Sigmoid colon (tissue), 7 donors: ENCODE results near the gene TMEM271. TPM values are rescaled to one million over a fixed set of nuclear protein-coding genes. Genes with fewer than 3 reads are reported as not detected.

ENCODE experiments used
- DNase-seq: peaks from one replicate; pipeline ENCODE4 v3.0.0-alpha.2; 2019
- H3K27ac ChIP-seq, 4 donors: fragments of 200-600 bp; sonication (generic); one replicate each; pipeline ENCODE4 v1.5.1; 2016 to 2019; ENCODE audit warnings: mild to moderate bottlenecking in 1 of 4
- H3K27me3 ChIP-seq, 3 donors: fragments of 200-600 bp; sonication (generic); one replicate each; pipeline ENCODE4 v1.5.1; 2019; ENCODE audit warnings: mild to moderate bottlenecking in 1 of 3
- H3K36me3 ChIP-seq, 4 donors: fragments of 200-600 bp; sonication (generic); one replicate each; pipeline ENCODE4 v1.5.1; 2016 to 2019
- H3K4me1 ChIP-seq, 4 donors: fragments of 200-600 bp; sonication (generic); one replicate each; pipeline ENCODE4 v1.5.1; 2017 to 2019
- H3K4me3 ChIP-seq, 4 donors: fragments of 200-600 bp; sonication (generic); one replicate each; pipeline ENCODE4 v1.5.1; 2017 to 2019; ENCODE audit warnings: mild to moderate bottlenecking in 2 of 4, moderate library complexity in 1 of 4
- H3K9me3 ChIP-seq, 4 donors: fragments of 200-600 bp in 3 of 4; sonication (generic) in 3 of 4; one replicate each; pipeline versions ENCODE4 v1.5.1 to v1.6.1; 2013 to 2019
- CTCF ChIP-seq, 4 experiments: fragments of 450-650 bp in 3 of 4; fragments of 200-600 bp in 1 of 4; IDR thresholded peaks; one replicate each; pipeline ENCODE4 v1.5.1; 2016 to 2019; ENCODE audit warnings: antibody characterized with exemption in 4 of 4, mild to moderate bottlenecking in 3 of 4, moderate library complexity in 2 of 4
- EP300 ChIP-seq, 4 donors: sonication (generic); formaldehyde crosslinking; IDR thresholded peaks; one replicate each; pipeline ENCODE4 v1.6.1; 2017; ENCODE audit warnings: antibody characterized with exemption in 4 of 4
- POLR2A ChIP-seq, 2 donors: fragments of 450-650 bp; IDR thresholded peaks; one replicate each; pipeline ENCODE4 v1.6.1; 2016; ENCODE audit warnings: antibody characterized with exemption in 2 of 2, mild to moderate bottlenecking in 2 of 2, moderate library complexity in 2 of 2
- POLR2AphosphoS5 ChIP-seq, 4 donors: sonication (generic); formaldehyde crosslinking; IDR thresholded peaks; one replicate each; pipeline ENCODE4 v1.6.1; 2017; ENCODE audit warnings: antibody characterized with exemption in 4 of 4
- WGBS, 2 donors: extraction: QIAGEN DNeasy Blood & Tissue Kit; methylation state at CpG; one replicate each; pipeline ENCODE4 v1.1.7; 2013; 5-methylcytosine and 5-hydroxymethylcytosine counted together
- intact Hi-C: fragments of 100-400 bp; cut with DNase I; formaldehyde crosslinking; loops from one replicate; pipeline ENCODE4 v1.15.1; 2023
- polyA plus RNA-seq, 3 donors: library from polyadenylated mRNA; stranded (reverse); fragments of 200-250 nt; gene quantifications; one replicate each; pipeline ENCODE4 v1.2.3, GENCODE V29; 2013
- total RNA-seq, 4 donors: library from RNA; depleted of rRNA; stranded (reverse); fragments of >200 nt; gene quantifications; one replicate each; pipeline ENCODE4 v1.1.0, GENCODE V29; 2016
- donor health status: healthy with polysubstance abuse.
- donor health status: Bipolar disorder and iron deficiency.
- donor health status: healthy.

Gene TMEM271
- total and polyA plus RNA-seq, 7 donors, result 0.06 to 0.41 (median 0.36) TPM; not detected in 4

GRCh38 chr4:532588-533317, 43.3 kb downstream of the TMEM271 start:
- H3K27me3 ChIP-seq, result no peaks in the 10 kb centered on the region
- peaks cover 25 to 91% (median 46%) of the 10 kb centered on the region in 4 donors for H3K36me3 ChIP-seq
- intact Hi-C loops, result no loop called here
- 98 to 99% methylated on average over 10 of the region's 10 CpGs for WGBS, 2 donors
- no peak overlapping the region for H3K4me3 ChIP-seq
- H3K4me1 ChIP-seq, result no peaks in the 10 kb centered on the region
- H3K9me3 ChIP-seq, result no peaks in the 10 kb centered on the region
- no peak for DNase-seq
- TF ChIP-seq POLR2AphosphoS5 (IDR thresholded peaks at IDR 0.05) (no peak), CTCF (IDR thresholded peaks at IDR 0.05) (no peak), POLR2A (IDR thresholded peaks at IDR 0.05) (no peak), EP300 (IDR thresholded peaks at IDR 0.05) (no peak)
- H3K27ac ChIP-seq, result no peak overlapping the region

GRCh38 chr4:531721-532565, 44.2 kb downstream of the TMEM271 start:
- Histone ChIP-seq H3K4me3 (no peak overlapping the region), H3K9me3 (no peaks in the 10 kb centered on the region), H3K4me1 (no peaks in the 10 kb centered on the region), H3K27me3 (no peaks in the 10 kb centered on the region), H3K27ac (no peak overlapping the region), H3K36me3 (peaks cover 25 to 91% (median 47%) of the 10 kb centered on the region in 4 donors)
- no peak for DNase-seq
- intact Hi-C loops, result no loop called here
- WGBS, 2 donors, result 94 to 97% methylated on average over 17 of the region's 17 CpGs
- TF ChIP-seq POLR2A (IDR thresholded peaks at IDR 0.05) (no peak), EP300 (IDR thresholded peaks at IDR 0.05) (no peak), CTCF (IDR thresholded peaks at IDR 0.05) (no peak), POLR2AphosphoS5 (IDR thresholded peaks at IDR 0.05) (no peak)

- DNase-seq, result no peak
- WGBS, 2 donors, result 95 to 96% methylated on average over 11 of the region's 11 CpGs
Observed at GRCh38 chr4:531076-531475, 45.0 kb downstream of the TMEM271 start.

More at GRCh38 chr4:531076-531475, 45.0 kb downstream of the TMEM271 start:
- Histone ChIP-seq H3K4me3 (no peak overlapping the region), H3K4me1 (no peaks in the 10 kb centered on the region), H3K36me3 (peaks cover 25 to 88% (median 45%) of the 10 kb centered on the region in 4 donors), H3K27me3 (no peaks in the 10 kb centered on the region), H3K9me3 (no peaks in the 10 kb centered on the region), H3K27ac (no peak overlapping the region)
- intact Hi-C loops, result no loop called here
- TF ChIP-seq POLR2AphosphoS5 (IDR thresholded peaks at IDR 0.05), result no peak
- no peak for TF ChIP-seq CTCF (IDR thresholded peaks at IDR 0.05)
- no peak for TF ChIP-seq EP300 (IDR thresholded peaks at IDR 0.05)
- no peak for TF ChIP-seq POLR2A (IDR thresholded peaks at IDR 0.05)
